ENCODE data around the gene RNF40. TPM values are rescaled to one million over a fixed set of nuclear protein-coding genes. Genes with fewer than 3 reads are reported as not detected.

RNF40 gene
- total RNA-seq, 4 donors from 2014 or later = 20.5 to 130 (median 86.0) TPM

GRCh38 chr16:30721167-30721566 lies 41.0 kb upstream of the RNF40 start:
- intact Hi-C loops (cut with DNase I; ENCODE audit: low total_unique reads) = no loop called here
- Histone ChIP-seq H3K9me3 (no peaks in the 10 kb centered on the region), H3K27me3 (no peaks in the 10 kb centered on the region), H3K4me3 (no peak overlapping the region), H3K4me1 (no peaks in the 10 kb centered on the region), H3K36me3 (no peaks in the 10 kb centered on the region), H3K27ac (no peak overlapping the region)
- no peak for DNase-seq
- TF ChIP-seq CTCF (IDR thresholded peaks at IDR 0.05) = no peak
- TF ChIP-seq POLR2A (IDR thresholded peaks at IDR 0.05) = no peak

- H3K9me3 ChIP-seq = no peaks in the 10 kb centered on the region
- DNase-seq = no peak
- no peaks in the 10 kb centered on the region for H3K4me1 ChIP-seq
- intact Hi-C loops (cut with DNase I; ENCODE audit: low total_unique reads) = no loop called here
- no peak overlapping the region for H3K27ac ChIP-seq
- TF ChIP-seq POLR2A (IDR thresholded peaks at IDR 0.05) = no peak
- TF ChIP-seq CTCF (IDR thresholded peaks at IDR 0.05) = no peak
- H3K36me3 ChIP-seq = no peaks in the 10 kb centered on the region
- no peak overlapping the region for H3K4me3 ChIP-seq
- H3K27me3 ChIP-seq = no peaks in the 10 kb centered on the region
These were observed 40.5 kb upstream of the RNF40 start for GRCh38 chr16:30721606-30722005.

GRCh38 chr16:30722443-30722842 lies 39.7 kb upstream of the RNF40 start:
- Histone ChIP-seq H3K36me3 (no peaks in the 10 kb centered on the region), H3K27me3 (no peaks in the 10 kb centered on the region), H3K4me3 (no peak overlapping the region), H3K27ac (no peak overlapping the region), H3K4me1 (no peaks in the 10 kb centered on the region), H3K9me3 (no peaks in the 10 kb centered on the region)
- DNase-seq = no peak
- intact Hi-C loops (cut with DNase I; ENCODE audit: low total_unique reads) = no loop called here
- TF ChIP-seq POLR2A (IDR thresholded peaks at IDR 0.05) (no peak), CTCF (IDR thresholded peaks at IDR 0.05) (no peak)

GRCh38 chr16:30722916-30723315 lies 39.2 kb upstream of the RNF40 start:
- Histone ChIP-seq H3K4me3 (no peak overlapping the region), H3K36me3 (no peaks in the 10 kb centered on the region), H3K27me3 (no peaks in the 10 kb centered on the region), H3K27ac (no peak overlapping the region), H3K9me3 (no peaks in the 10 kb centered on the region), H3K4me1 (no peaks in the 10 kb centered on the region)
- DNase-seq = no peak
- intact Hi-C loops (cut with DNase I; ENCODE audit: low total_unique reads) = no loop called here
- TF ChIP-seq POLR2A (IDR thresholded peaks at IDR 0.05) (no peak), CTCF (IDR thresholded peaks at IDR 0.05) (no peak)

GRCh38 chr16:30723725-30724355 lies 38.3 kb upstream of the RNF40 start:
- H3K27ac ChIP-seq = no peak overlapping the region
- no peaks in the 10 kb centered on the region for H3K9me3 ChIP-seq
- DNase-seq = no peak
- no peaks in the 10 kb centered on the region for H3K36me3 ChIP-seq
- H3K27me3 ChIP-seq = no peaks in the 10 kb centered on the region
- no peak for TF ChIP-seq CTCF (IDR thresholded peaks at IDR 0.05)
- no peak for TF ChIP-seq POLR2A (IDR thresholded peaks at IDR 0.05)
- H3K4me3 ChIP-seq = no peak overlapping the region
- H3K4me1 ChIP-seq = no peaks in the 10 kb centered on the region
- intact Hi-C loops (cut with DNase I; ENCODE audit: low total_unique reads) = no loop called here
